COLO668 (cell line): ENCODE measurements around the gene INTS3.
"Not testable (repeated sequence)": the region's sequence is repeated elsewhere in the genome, so short reads cannot be mapped to it uniquely, and the experiment has no call there.

ENCODE experiments used
- DNase-seq: peaks from one replicate; lab custom pipeline; 2025; ENCODE audit not compliant: unreplicated experiment; lab: John Stamatoyannopoulos, UW

INTS3 gene

GRCh38 chr1:153698923-153699714 is 28.7 kb upstream of the INTS3 start:
- no peak for DNase-seq

GRCh38 chr1:153699768-153700167 is 28.1 kb upstream of the INTS3 start:
- no peak for DNase-seq

DNA sequence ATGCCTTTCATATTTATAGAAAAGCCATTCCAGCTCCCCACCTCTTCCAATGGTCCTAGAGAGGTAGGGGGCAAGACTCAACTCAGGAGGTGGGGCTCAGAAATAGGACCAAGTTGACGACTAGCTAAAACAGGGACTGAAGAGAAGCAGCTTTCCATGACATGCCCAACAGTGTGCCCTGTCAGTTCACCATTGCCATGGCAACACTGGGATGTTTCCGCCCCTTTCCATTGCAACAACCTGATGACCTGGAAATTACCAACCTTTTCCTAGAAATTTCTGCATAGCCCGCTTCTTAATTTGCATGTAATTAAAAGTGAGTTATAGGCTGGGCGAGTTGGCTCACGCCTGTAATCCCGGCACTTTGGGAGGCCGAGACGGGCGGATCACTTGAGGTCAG is 22.4 kb upstream of the INTS3 start:
- DNase-seq = no peak

DNA sequence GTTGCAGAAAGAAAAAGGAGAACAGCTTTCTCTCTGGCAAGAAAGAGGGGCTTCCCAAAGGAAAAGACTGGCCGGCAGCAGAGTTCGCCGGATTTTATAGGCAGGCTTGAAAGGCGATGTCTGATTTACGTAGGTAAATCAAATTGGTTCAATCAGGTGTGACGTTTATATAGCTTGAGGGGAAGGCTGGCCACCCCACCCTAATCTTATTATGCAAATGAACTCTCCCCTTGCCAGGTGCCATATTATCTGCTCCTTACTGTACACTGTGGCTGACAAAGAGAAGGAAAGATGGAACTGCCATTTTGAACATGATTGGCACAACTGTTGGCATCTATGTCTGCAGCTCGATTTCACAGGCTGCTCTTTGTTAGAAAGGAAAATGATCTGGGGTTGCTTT is 16.8 kb upstream of the INTS3 start:
- no peak for DNase-seq

GRCh38 chr1:153716211-153716610 is 11.6 kb upstream of the INTS3 start:
- DNase-seq = not testable (repeated sequence)

DNA sequence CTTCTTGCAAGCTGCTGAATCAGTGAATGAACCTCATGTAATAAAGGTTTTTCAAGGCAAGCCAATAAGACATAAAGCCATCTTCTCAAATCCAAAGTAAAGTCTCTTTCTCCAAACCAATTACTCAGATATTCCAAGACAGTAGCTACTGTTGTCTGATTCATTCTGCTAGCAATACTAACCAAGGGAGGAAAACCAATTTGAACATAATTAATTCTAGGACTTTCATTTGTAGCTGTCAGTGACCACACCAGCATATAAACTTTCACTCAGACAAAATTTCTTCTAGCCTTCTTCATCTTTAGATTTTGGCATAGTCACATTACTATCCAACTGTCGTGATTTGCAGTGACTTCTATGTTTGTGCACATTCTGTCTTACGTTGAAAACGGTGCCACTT is 10.5 kb upstream of the INTS3 start:
- DNase-seq = no peak

GRCh38 chr1:153723687-153724086 is 4.2 kb upstream of the INTS3 start:
- DNase-seq = no peak

DNA sequence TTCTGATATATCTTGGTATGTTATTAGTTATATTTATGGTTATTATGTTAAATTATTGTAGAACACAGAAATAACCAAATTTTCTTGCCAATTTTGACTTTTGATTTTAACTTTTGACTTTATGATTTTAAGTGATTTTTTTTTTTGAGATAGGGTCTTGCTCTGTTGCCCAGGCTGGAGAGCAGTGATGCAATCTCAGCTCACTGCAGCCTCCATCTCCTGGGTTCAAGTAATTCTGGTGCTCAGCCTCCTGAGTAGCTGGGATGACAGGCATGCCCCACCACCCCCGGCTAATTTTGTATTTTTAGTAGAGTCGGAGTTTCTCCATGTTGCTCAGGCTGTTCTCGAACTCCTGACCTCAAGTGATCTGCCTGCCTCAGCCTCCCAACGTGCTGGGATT is 3.2 kb upstream of the INTS3 start:
- not testable (repeated sequence) for DNase-seq

GRCh38 chr1:153728305-153729066 is 636 bp downstream of the INTS3 start:
- peak; percentile 57 for DNase-seq

DNA sequence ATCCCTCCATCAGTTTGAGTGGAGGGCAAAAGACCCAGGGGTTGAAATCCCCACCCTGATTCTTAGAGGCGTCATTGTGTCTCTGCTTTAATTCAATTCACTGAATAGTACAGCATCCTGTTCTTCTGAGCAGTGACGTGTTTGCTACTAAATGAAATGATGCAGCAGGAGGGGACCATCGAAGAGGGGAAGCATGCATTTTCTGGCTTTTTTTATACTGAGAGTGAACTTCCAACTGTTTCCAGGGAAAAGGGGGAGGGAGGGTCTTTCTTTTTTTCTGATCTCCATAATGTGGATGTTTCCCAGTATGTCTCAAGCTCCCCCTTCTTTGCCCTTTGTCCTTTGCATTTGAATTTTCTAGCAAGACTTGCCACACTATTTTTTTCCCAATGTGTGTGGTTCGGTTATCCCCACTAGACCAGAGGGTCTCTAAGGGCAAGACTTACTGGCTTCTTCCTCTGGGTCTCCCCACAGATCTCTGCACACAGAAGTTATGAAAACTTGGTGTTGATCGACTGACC is 2.7 kb downstream of the INTS3 start:
- DNase-seq = no peak

- no peak for DNase-seq
Measured at GRCh38 chr1:153733970-153734369, 6.1 kb downstream of the INTS3 start.

DNA sequence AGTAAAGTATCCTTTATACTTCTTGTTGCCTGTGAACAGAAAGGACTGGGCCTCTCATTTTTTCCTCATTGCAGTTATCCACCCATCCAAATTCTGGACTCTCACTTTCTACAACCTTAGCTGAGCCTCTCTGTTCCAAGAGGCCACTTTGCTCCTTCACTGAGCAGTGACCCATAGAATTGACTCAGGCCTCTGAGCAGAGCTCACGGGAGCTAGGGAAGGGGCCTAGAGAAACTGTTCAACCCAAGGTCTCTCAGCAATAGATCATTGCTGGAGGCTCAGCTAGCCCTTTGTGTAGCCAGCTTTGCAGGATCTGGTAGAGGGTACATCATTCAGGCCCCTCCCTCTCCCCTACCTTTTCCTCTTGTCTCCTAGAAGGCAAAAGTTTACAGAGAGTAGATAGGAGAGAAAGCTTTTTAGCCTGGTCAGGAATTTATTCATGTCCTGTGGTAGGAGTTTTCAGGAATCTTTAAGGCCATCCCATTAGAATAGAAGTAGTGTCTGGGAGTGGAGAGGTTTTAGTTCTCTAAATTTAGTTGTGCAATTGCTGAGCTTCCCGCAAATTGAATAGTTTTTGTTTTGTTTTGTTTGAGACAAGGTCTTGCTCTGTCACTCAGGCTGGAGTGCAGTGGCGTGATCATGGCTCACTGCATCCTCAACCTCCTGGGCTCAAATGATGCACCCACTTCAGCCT is 6.7 kb downstream of the INTS3 start:
- no peak for DNase-seq

DNA sequence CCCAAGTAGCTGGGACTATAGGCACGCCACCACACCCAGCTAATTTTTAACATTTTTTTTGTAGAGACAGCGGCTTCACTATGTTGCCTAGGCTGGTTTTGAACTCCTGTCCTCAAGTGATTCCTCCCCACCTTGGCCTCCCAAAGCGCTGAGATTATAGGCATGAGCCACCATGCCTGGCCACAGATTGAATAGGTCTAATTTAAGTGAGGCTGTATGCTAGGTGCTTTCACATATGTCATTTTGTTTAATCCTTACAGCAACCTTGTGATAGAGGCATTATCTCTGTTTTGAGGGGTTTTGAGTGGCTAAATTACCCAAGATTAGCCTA is 7.2 kb downstream of the INTS3 start:
- DNase-seq = no peak

DNA sequence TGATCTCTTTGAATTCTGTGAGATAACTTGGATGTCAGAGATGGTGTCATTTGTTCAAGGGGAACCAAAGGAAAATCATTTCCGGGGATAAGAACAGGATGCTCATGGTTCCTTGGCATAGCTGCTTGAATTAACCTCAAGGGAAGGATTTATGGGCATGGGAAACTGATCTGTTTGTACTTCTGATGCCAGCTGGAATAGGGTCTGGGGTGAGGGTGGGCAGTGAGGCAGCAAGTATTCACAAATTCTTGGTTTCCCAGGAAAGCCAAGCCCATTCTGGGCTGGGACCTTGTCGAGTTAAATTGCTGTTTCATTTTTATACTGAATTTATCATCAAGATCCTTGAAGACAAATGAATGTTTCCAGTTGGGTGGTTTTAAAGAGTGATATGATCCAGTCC is 14.1 kb downstream of the INTS3 start:
- no peak for DNase-seq

GRCh38 chr1:153742411-153743142 is 14.7 kb downstream of the INTS3 start:
- peak; percentile 51 for DNase-seq

DNA sequence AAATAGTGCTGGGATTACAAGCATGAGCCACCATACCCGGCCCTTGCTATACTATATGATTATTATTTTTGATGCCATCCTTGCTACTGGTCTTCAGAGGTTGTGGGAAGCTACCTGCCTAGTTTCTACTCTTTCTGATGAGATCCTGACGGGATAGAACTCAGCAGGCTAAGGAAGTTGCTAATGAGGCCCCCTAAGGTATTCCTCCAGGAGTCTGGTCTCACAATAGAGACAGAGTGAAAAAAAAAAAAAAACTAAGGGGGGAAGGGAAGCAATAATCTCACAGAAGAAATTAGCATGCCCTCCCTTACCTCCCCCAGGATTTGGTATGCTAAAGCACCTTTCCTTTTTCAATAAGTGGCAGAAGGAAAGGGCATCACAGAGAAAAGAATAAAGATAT is 17.6 kb downstream of the INTS3 start:
- no peak for DNase-seq

GRCh38 chr1:153746174-153746573 is 18.3 kb downstream of the INTS3 start:
- DNase-seq = no peak

DNA sequence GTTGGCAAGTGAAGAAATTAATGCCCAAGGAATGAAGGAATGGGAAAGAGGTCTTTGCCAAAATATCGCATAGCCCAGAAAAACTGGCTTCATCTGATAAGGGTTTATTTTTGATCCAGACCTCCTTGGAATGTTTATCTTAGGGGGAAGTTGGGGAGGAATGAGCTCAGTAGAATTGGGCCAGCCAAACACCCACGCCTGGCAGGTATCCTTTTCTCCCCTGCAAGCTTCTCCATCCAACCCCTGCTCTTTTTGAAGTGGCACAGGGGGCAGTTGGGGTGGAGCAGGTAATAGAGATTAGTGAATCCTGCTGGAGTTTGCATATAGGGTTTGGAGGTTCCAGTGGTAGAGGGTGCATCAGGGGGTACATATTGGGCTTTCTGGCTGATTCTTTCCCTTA is 21.1 kb downstream of the INTS3 start:
- DNase-seq = no peak

DNA sequence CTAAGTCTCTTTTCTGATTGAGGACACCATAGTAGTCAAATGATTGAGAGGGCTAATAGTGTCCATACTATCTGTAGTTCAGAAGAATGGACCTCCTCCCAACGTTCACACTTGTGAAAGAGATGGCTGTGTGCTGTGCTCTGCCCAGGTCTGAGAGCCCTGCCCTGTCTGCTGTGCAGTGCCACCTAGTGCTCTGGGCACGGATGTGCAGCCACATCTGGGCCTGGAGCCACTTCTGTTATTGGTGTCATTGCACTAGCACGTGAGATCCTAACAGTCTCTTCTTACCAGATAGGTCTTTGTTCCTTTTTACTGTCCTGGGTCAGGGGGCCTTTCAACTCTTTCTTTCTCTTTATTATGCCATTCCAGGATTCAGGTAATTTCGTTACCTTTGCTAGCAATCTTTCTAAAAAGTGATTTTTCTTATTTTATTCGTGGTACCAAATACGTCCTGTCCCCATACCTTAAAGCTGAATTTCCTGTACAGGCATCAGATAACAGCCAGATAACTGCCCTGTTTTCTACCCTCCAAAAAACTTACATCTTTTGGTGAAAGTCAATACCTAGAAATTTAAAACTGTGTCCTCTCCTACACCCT is 21.7 kb downstream of the INTS3 start:
- DNase-seq = peak; percentile 77
